Measurements from ENCODE around the gene PGK1. TPM values are rescaled to one million over a fixed set of nuclear protein-coding genes. Genes with fewer than 3 reads are reported as not detected.
"Not testable (repeated sequence)": the region's sequence is repeated elsewhere in the genome, so short reads cannot be mapped to it uniquely, and the experiment has no call there.

The PGK1 gene
- total RNA-seq, 1 donor from 2014 or later, result 261 TPM

- Histone ChIP-seq H3K27ac (no peak overlapping the region), H3K4me1 (no peaks in the 10 kb centered on the region), H3K9me3 (no peaks in the 10 kb centered on the region), H3K27me3 (ENCODE audit: low read depth) (no peaks in the 10 kb centered on the region), H3K36me3 (no peaks in the 10 kb centered on the region), H3K4me3 (peak overlapping the region; percentile 74)
- DNase-seq, result no peak
- intact Hi-C loops (cut with DNase I), result no loop called here
- ATAC-seq, result no peak
- TF ChIP-seq, protein P1, sequence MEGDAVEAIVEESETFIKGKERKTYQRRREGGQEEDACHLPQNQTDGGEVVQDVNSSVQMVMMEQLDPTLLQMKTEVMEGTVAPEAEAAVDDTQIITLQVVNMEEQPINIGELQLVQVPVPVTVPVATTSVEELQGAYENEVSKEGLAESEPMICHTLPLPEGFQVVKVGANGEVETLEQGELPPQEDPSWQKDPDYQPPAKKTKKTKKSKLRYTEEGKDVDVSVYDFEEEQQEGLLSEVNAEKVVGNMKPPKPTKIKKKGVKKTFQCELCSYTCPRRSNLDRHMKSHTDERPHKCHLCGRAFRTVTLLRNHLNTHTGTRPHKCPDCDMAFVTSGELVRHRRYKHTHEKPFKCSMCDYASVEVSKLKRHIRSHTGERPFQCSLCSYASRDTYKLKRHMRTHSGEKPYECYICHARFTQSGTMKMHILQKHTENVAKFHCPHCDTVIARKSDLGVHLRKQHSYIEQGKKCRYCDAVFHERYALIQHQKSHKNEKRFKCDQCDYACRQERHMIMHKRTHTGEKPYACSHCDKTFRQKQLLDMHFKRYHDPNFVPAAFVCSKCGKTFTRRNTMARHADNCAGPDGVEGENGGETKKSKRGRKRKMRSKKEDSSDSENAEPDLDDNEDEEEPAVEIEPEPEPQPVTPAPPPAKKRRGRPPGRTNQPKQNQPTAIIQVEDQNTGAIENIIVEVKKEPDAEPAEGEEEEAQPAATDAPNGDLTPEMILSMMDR (IDR thresholded peaks at IDR 0.05), result no peak
Measured at GRCh38 chrX:78140206-78140605, 36.2 kb downstream of the PGK1 start.

DNA sequence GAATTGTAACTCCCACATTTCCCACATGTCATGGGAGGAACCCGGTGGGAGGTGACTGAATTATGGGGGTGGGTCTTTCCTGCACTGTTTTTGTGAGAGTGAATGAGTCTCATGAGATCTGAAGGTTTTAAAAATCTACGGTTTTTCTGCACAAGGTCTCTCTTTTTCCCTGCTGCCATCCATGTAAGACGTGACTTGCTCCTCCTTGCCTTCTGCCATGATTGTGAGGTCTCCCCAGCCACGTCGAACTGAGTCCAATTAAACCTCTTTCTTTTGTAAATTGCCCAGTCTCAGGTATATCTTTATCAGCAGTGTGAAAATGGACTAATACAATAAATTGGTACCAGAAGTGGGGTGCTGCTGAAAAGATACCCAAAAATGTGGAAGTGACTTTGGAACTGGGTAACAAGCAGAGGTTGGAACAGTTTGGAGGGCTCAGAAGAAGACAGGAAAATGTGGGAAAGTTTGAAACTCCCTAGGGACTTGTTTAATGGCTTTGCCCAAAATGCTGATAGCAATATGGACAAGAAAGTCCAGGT, 43.0 kb downstream of the PGK1 start:
- H3K9me3 ChIP-seq; ATAC-seq; intact Hi-C loops (cut with DNase I); DNase-seq; H3K27me3 ChIP-seq (ENCODE audit: low read depth); H3K36me3 ChIP-seq; H3K4me1 ChIP-seq; H3K4me3 ChIP-seq; H3K27ac ChIP-seq: not testable (repeated sequence)

GRCh38 chrX:78157373-78157772, 53.3 kb downstream of the PGK1 start:
- H3K4me3 ChIP-seq; H3K27me3 ChIP-seq (ENCODE audit: low read depth); H3K36me3 ChIP-seq; H3K4me1 ChIP-seq; H3K9me3 ChIP-seq; intact Hi-C loops (cut with DNase I); H3K27ac ChIP-seq; DNase-seq; ATAC-seq: not testable (repeated sequence)

DNA sequence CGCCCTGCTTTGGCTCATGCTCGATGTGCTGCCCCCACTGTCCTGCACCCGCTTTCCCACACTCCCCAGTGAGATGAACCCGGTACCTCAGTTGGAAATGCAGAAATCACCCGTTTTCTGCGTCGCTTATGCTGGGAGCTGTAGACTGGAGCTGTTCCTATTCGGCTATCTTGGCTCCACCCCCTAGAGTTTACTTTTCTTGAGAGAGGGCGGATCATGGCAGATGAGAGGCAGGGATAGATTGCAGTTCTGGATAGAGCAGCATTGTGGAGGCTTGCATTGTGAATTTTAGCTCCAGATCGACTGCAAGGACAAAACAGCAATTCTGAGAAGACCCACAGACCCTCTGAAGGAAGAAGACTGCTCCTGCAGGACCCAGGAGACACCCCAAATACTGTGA, 53.8 kb downstream of the PGK1 start:
- H3K4me3 ChIP-seq; intact Hi-C loops (cut with DNase I); H3K27me3 ChIP-seq (ENCODE audit: low read depth); H3K36me3 ChIP-seq; H3K4me1 ChIP-seq; DNase-seq; ATAC-seq; H3K27ac ChIP-seq; H3K9me3 ChIP-seq: not testable (repeated sequence)

- H3K27me3 ChIP-seq (ENCODE audit: low read depth); H3K4me3 ChIP-seq: not testable (repeated sequence)
Measured at GRCh38 chrX:78160711-78161110, 56.7 kb downstream of the PGK1 start.

DNA sequence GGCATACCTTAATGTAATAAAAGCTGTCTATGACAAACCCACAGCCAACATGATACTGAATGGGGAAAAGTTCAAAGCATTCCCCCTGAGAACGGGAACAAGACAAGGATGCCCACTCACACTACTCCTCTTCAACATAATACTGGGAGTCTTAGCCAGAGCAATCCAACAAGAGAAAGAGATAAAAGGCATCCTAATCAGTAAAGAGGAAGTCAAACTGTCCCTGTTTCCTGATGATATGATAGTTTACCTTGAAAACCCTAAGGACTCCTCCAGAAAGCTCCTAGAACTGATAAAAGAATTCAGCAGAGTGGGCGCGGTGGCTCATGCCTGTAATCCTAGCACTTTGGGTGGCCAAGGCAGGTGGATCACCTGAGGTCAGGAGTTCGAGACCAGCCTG, 59.1 kb downstream of the PGK1 start:
- H3K9me3 ChIP-seq; DNase-seq; intact Hi-C loops (cut with DNase I); ATAC-seq; H3K36me3 ChIP-seq; H3K27ac ChIP-seq; H3K4me1 ChIP-seq; H3K27me3 ChIP-seq (ENCODE audit: low read depth); H3K4me3 ChIP-seq: not testable (repeated sequence)

More at GRCh38 chrX:78160711-78161110, 56.7 kb downstream of the PGK1 start:
- H3K36me3 ChIP-seq; H3K4me1 ChIP-seq; ATAC-seq; H3K27ac ChIP-seq; DNase-seq; intact Hi-C loops (cut with DNase I); H3K9me3 ChIP-seq: not testable (repeated sequence)

GRCh38 chrX:78165425-78165824, 61.4 kb downstream of the PGK1 start:
- H3K4me3 ChIP-seq, result no peak overlapping the region
- no peaks in the 10 kb centered on the region for H3K36me3 ChIP-seq
- H3K9me3 ChIP-seq, result no peaks in the 10 kb centered on the region
- intact Hi-C loops (cut with DNase I), result no loop called here
- no peaks in the 10 kb centered on the region for H3K27me3 ChIP-seq (ENCODE audit: low read depth)
- ATAC-seq (no peak), DNase-seq (no peak)
- no peaks in the 10 kb centered on the region for H3K4me1 ChIP-seq
- no peak overlapping the region for H3K27ac ChIP-seq
- TF ChIP-seq, protein P1 (IDR thresholded peaks at IDR 0.05), result no peak

- TF ChIP-seq, protein P1 (IDR thresholded peaks at IDR 0.05), result no peak
- H3K27ac ChIP-seq, result no peak overlapping the region
- H3K9me3 ChIP-seq, result no peaks in the 10 kb centered on the region
- DNase-seq (no peak), ATAC-seq (no peak)
- intact Hi-C loops (cut with DNase I), result no loop called here
- no peak overlapping the region for H3K4me3 ChIP-seq
- H3K36me3 ChIP-seq, result no peaks in the 10 kb centered on the region
- no peaks in the 10 kb centered on the region for H3K4me1 ChIP-seq
- no peaks in the 10 kb centered on the region for H3K27me3 ChIP-seq (ENCODE audit: low read depth)
Measured at GRCh38 chrX:78168065-78168464, 64.0 kb downstream of the PGK1 start.

Other genes with a start within 250 kb of the PGK1 start
- 57.9 TPM for gene MAGT1, start 208.8 kb upstream of the PGK1 start, total RNA-seq
- 174 TPM for gene COX7B, start 204.8 kb upstream of the PGK1 start, total RNA-seq
- 17.8 TPM for gene ATP7A, start 193.6 kb upstream of the PGK1 start, total RNA-seq
- gene PGAM4, start 134.6 kb upstream of the PGK1 start, total RNA-seq, result not detected
- 12.5 TPM for gene TAF9B, start 35.4 kb downstream of the PGK1 start, total RNA-seq
- gene CYSLTR1, start 223.4 kb downstream of the PGK1 start, total RNA-seq, result 10.5 TPM